HFFc6 (cell line): Measurements from ENCODE around the gene PRR18. TPM values are rescaled to one million over a fixed set of nuclear protein-coding genes. Genes with fewer than 3 reads are reported as not detected.

Experiments
- DNase-seq: peaks from one replicate; pipeline ENCODE4 v3.0.0-alpha.2; 2018
- H3K27ac Mint-ChIP-seq: 2 replicates; pipeline ENCODE4 v1.8.0; 2020; ENCODE audit warnings: mild to moderate bottlenecking, mixed read lengths
- H3K27me3 Mint-ChIP-seq: 2 replicates; pipeline ENCODE4 v1.8.0; 2021; ENCODE audit warnings: mild to moderate bottlenecking, moderate library complexity, mixed read lengths; ENCODE audit not compliant: insufficient read depth
- H3K36me3 Mint-ChIP-seq: 2 replicates; pipeline ENCODE4 v1.8.0; 2021; ENCODE audit warnings: low read depth, mixed read lengths
- H3K4me1 Mint-ChIP-seq: 2 replicates; pipeline ENCODE4 v1.8.0; 2020; ENCODE audit warnings: low read depth, mixed read lengths
- H3K4me3 Mint-ChIP-seq: 2 replicates; pipeline ENCODE4 v1.8.0; 2020; ENCODE audit warnings: mild to moderate bottlenecking, moderate library complexity, mixed read lengths
- H3K9me3 Mint-ChIP-seq: 2 replicates; pipeline ENCODE4 v1.8.0; 2020; ENCODE audit warnings: mild to moderate bottlenecking, mixed read lengths
- CTCF ChIP-seq: fragments of 200-600 bp; sonication (generic); IDR thresholded peaks from 2 replicates; pipeline ENCODE4 v1.5.0; 2021; ENCODE audit warnings: antibody characterized with exemption, mild to moderate bottlenecking
- total RNA-seq, 6 experiments: library from RNA; stranded (reverse); fragmentation: NEBNext Ultra II Directional; extraction: Animal tissue kit (Norgen Biotek cat#: 25700); gene quantifications; 2 replicates in 1 of 6; 3 replicates in 5 of 6; pipeline ENCODE4 v1.2.3, GENCODE V29; 2021

Gene PRR18
- total RNA-seq, 6 experiments from 2014 or later = not detected

GRCh38 chr6:166285233-166285632 is 23.0 kb downstream of the PRR18 start:
- no peaks in the 10 kb centered on the region for H3K36me3 Mint-ChIP-seq
- no peak for DNase-seq
- no peak for TF ChIP-seq CTCF
- H3K4me1 Mint-ChIP-seq = no peaks in the 10 kb centered on the region
- no peak overlapping the region for H3K4me3 Mint-ChIP-seq
- H3K27ac Mint-ChIP-seq = no peak overlapping the region
- H3K27me3 Mint-ChIP-seq = peaks cover 3% of the 10 kb centered on the region; the same call in 1 of the 2 replicates
- H3K9me3 Mint-ChIP-seq = peaks cover 7% of the 10 kb centered on the region; the same call in 1 of the 2 replicates

- Mint-ChIP-seq H3K4me3 (no peak overlapping the region), H3K27me3 (peaks cover 3% of the 10 kb centered on the region; the same call in 1 of the 2 replicates), H3K9me3 (peaks cover 8% of the 10 kb centered on the region; the same call in 1 of the 2 replicates), H3K27ac (no peak overlapping the region), H3K4me1 (no peaks in the 10 kb centered on the region), H3K36me3 (no peaks in the 10 kb centered on the region)
- TF ChIP-seq CTCF = no peak
- no peak for DNase-seq
Measured at GRCh38 chr6:166284640-166285039, 23.6 kb downstream of the PRR18 start.

- DNase-seq = no peak
- no peak for TF ChIP-seq CTCF
Measured at GRCh38 chr6:166282394-166283032, 25.7 kb downstream of the PRR18 start.

GRCh38 chr6:166281104-166281503 is 27.1 kb downstream of the PRR18 start:
- no peak for DNase-seq
- Mint-ChIP-seq H3K27ac (no peak overlapping the region), H3K9me3 (peaks cover 4% of the 10 kb centered on the region; the same call in 1 of the 2 replicates), H3K36me3 (no peaks in the 10 kb centered on the region), H3K27me3 (peaks cover 3% of the 10 kb centered on the region; the same call in 1 of the 2 replicates), H3K4me1 (no peaks in the 10 kb centered on the region), H3K4me3 (no peak overlapping the region)
- no peak for TF ChIP-seq CTCF

More at GRCh38 chr6:166282394-166283032, 25.7 kb downstream of the PRR18 start:
- Mint-ChIP-seq H3K27me3 (peaks cover 3% of the 10 kb centered on the region; the same call in 1 of the 2 replicates), H3K27ac (no peak overlapping the region), H3K4me1 (no peaks in the 10 kb centered on the region), H3K4me3 (no peak overlapping the region), H3K9me3 (peaks cover 4% of the 10 kb centered on the region; the same call in 1 of the 2 replicates), H3K36me3 (no peaks in the 10 kb centered on the region)

GRCh38 chr6:166279393-166279679 is 28.9 kb downstream of the PRR18 start:
- Mint-ChIP-seq H3K27ac (no peak overlapping the region), H3K36me3 (no peaks in the 10 kb centered on the region), H3K9me3 (peaks cover 4% of the 10 kb centered on the region; the same call in 1 of the 2 replicates), H3K4me3 (no peak overlapping the region), H3K4me1 (no peaks in the 10 kb centered on the region; the same call in 1 of the 2 replicates), H3K27me3 (peaks cover 3% of the 10 kb centered on the region; the same call in 1 of the 2 replicates)
- no peak for TF ChIP-seq CTCF
- DNase-seq = no peak
